NCI-H1417 treated with DMSO at 0.1 percent for 48 hours (cell line): ENCODE data around the gene CPS1.

ENCODE experiments used
- DNase-seq: peaks from one replicate; lab custom pipeline; 2025; lab: John Stamatoyannopoulos, UW

Gene CPS1

DNA sequence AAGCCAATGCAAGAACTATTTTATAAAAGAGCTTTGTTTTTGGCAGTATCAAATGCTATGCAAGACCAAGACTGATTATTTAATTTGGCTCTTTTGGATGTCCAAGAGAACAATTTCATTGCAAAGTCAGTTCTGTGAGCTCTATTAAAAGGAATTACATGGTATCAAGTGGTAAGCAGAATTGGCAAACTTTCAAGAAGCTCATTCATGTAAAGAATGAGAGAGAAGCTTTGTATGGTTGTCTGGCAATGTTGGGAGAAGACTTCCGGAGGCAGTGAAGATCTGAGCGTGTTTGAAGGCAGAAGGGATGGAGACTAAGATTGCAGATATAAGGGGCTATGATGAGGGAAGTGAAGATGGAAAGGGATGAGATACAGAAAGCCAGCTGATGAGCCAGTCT lies 49.6 kb downstream of the CPS1 start:
- DNase-seq, result no peak

DNA sequence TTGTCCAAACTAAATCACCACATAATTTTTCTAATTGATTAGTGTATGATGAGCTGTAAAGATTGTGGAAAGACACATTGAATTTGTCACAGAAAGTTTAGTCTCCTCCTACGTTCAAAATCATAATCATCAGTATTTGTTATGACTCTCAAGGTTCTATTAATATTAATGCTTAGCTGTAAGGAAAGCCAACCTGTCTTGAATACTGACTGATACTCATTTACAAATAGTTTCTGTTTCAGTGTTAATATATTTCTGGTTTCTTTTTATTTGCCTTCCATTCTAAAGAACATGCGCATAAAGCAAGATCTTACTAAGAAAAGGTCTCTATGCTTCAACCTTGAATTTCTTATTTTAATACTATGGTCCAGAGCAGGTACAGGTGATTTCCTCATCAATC lies 55.1 kb downstream of the CPS1 start:
- no peak for DNase-seq

GRCh38 chr2:210616074-210616473 lies 59.7 kb downstream of the CPS1 start:
- no peak for DNase-seq

DNA sequence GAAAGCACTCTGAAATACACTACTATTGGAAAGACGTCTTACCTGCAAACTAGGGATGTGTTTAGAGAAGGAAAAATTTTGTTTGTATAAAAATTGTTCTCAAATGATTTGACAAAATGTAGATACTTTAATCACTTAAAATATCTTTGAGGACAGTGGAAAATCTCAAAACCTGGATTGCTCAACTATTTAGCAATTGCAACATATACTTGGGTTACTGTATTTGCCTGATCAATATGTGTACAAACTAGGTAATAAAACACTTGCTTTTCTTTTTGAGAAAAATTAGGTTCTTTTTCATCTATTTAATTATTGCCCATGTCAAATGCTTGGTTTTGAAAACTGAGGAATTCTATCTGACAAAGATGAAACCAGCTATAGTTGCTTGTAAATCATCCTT lies 60.9 kb downstream of the CPS1 start:
- DNase-seq, result no peak

DNA sequence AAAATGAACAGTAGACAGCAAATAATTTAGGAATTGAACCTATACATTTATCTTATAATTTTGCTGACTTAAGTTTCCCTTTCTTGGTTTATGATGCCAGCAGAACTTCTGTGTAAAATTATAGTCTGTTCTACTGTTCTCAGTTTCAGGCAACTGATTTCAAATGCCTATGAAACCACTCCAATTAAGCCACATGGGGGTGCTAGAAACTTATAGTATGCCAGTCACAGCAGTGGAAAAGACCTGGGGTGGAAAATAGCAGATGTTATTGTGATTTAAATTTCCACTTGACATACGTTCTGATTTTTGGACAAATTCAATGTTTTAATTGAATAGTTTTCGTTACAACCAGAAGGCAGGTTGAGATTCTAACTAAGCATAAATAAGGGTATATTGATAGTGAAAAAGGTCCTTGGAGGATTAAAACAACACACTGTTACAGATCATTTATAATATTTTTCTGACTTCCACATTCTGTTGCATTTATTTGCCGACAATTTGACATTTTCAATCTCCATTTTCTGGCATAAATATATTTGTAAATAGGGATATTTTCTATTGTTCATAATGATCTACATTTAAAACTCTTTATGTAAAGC lies 61.4 kb downstream of the CPS1 start:
- peak; percentile 37 for DNase-seq

DNA sequence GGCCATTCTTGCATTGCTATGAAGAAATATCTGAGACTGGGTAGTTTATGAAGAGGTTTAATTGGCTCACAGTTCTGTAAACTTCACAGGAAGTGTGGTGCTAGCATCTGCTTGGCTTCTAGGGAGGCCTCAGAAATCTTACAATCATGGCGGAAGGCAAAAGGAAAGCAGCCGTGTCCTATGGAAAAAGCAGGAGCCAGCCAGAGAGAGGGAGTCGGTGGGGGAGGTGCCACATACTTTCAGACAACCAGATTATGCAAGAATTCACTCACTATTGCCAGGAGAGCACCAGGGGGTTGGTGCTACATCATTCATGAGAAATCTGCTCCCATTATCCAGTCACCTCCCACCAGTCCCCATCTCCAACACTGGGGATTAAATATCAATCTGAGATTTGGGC lies 64.1 kb downstream of the CPS1 start:
- no peak for DNase-seq

DNA sequence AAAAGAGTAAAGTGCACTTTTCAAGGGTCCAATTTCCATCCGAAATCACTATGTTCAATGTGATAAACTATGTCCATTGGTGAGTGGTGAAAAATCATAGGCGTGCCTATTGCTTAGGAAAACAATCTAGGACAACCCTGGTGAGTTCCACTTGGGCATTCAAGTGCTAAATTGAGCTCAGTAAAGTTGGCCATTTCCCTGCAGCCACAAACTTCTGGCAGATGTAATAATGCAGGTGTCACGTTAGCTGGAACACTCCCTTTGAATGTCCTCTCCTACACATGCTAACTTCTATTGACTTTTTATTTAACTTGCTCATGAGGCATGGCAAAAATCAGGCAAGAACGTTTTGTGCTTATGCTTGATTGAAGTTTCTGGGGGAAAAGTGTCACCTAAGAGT lies 67.1 kb downstream of the CPS1 start:
- DNase-seq, result no peak

DNA sequence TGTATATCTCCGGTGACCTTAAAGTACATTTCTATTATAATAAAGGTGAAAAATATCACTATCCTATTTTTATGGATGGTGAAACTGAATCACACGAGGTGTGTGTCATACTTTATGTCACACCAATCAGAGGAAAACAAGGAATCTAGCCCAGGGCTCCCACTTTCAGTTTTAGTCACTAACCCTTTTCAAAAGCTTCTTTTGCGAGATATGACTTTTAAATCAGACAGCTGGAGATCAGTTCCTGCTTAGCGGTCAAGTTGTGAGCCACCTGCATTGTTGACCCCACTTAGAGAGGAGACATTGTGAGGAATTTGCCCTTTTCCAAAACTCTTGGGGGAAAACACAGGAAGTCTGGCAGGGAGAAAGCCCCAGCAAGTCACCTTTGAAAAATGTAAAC lies 70.5 kb downstream of the CPS1 start:
- DNase-seq, result no peak

GRCh38 chr2:210630873-210631560 lies 74.6 kb downstream of the CPS1 start:
- peak; percentile 94 for DNase-seq

- DNase-seq, result no peak
Measured at GRCh38 chr2:210633699-210634098, 77.3 kb downstream of the CPS1 start.

- no peak for DNase-seq
Measured at GRCh38 chr2:210635257-210635656, 78.9 kb downstream of the CPS1 start.

DNA sequence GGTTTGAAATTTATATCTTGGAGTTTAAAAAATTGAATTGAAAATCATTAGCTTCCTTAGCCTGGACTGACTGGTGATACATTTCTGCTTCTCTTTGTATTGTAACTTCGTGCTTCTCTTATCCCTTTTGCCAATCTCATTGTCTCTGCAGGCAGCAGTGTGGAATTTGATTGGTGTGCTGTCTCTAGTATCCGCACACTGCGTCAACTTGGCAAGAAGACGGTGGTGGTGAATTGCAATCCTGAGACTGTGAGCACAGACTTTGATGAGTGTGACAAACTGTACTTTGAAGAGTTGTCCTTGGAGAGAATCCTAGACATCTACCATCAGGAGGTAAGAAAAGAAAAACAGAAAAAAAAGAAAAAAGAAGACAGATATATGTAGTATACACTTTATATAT lies 85.9 kb downstream of the CPS1 start:
- DNase-seq, result no peak

GRCh38 chr2:210647151-210647550 lies 90.8 kb downstream of the CPS1 start:
- DNase-seq, result no peak

DNA sequence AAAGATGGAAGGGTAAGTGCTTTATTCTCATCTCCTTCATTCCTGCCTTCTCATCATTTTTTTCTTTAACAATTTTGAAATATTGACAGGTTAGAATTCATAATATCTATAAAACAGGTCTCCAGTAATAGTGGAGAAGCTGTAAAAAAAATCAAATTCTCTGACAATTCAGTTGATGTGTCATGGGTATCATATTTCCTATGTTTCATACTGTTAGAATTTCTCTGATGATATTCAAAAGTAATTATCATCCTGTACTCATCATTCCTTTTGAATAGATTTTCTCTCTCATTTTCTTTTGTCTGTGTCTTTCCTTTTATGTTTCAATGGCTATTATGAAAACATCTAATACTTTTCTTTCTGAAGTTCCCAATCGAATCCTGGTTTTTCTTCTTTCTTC lies 97.7 kb downstream of the CPS1 start:
- DNase-seq, result no peak

DNA sequence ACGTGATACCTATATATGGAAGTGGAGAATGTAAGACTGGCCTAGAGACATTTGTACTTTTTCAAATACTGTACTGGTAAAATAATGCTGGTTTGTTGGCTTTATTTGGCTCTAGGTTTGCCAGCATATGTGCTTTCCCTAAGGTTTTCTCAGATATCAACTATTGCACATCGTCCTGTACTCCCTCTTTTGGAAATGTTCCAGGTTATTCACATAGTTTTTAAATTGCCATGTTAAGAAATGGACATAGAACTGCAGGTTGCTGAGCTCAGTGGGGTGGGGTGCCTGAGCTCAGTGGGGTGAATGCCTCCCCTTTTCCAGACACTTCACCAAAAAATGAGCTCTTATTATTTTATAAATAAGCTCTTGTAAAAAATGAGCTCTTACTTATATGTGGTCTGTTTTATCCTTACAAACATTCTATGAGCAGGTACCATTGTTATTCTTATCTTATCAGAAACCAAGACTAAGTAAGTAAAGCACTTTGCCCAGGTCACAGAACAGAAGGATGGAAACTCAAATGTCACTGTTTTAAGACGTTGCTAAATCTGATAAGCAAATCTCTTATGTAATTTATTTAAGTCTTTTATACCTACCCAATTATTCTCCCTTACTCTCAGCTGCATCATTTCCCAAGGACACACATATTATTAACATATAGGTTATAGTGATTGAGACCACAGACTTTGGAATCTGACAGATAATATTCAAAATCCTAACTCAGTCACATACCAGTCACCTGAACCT lies 99.0 kb downstream of the CPS1 start:
- DNase-seq, result no peak

GRCh38 chr2:210657874-210658273 lies 101.5 kb downstream of the CPS1 start:
- no peak for DNase-seq

DNA sequence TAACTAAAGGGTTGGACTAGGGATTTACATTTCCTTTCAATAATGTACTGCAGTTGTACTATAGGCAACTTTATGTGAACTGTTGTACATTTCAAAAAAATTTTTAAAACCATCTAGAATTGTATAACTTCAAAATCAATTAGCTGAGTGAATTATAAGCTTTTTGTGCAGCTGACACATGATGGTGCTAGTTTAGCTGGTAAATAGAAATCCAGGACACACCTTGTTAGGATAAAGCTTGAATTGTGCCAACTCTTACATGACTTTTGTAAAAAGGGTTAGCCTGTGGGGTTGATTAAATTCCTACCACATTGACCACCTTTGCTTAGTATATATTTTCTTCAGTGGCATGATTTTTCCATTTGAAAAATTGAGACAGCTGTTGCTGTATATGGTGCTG lies 104.4 kb downstream of the CPS1 start:
- DNase-seq, result no peak

GRCh38 chr2:210662560-210662959 lies 106.2 kb downstream of the CPS1 start:
- no peak for DNase-seq

GRCh38 chr2:210663631-210664089 lies 107.3 kb downstream of the CPS1 start:
- DNase-seq, result no peak

DNA sequence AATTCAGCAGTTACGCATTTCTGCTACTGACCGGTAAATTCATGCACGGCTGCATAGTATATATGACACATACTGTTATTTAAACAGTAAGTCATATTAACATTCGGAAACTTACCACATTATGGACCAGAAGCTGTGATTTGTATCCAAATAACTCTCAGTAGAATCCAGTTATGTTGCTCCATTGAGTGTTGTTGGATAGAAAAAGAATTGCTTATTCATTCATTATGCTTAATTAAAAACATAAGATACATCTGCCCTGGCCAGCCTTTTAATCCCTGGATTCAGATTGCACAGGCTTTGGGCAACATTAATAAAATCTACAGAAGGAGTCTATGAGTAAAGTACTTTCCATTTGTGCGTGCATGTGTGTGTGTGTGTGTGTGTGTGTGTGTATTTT lies 111.3 kb downstream of the CPS1 start:
- DNase-seq, result no peak

GRCh38 chr2:210671065-210671464 lies 114.7 kb downstream of the CPS1 start:
- no peak for DNase-seq

DNA sequence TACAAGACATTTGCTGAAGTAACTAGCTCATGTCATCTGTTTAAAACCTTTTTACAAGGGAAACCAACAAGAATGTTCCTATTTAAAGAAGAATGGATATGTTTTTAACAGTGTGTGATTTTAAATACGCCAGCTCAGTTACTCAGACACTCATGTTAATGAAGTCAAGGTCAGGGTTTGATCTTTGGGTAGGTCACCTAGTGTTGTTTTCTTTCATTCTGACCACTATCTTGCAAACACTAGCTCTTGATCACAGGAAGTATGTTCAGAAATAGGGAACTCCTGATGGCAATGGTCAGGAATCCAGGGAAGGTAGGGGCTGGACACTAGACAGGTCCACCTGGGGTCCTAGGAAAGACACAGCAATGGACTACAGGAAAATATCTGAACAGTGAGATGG lies 116.7 kb downstream of the CPS1 start:
- no peak for DNase-seq

DNA sequence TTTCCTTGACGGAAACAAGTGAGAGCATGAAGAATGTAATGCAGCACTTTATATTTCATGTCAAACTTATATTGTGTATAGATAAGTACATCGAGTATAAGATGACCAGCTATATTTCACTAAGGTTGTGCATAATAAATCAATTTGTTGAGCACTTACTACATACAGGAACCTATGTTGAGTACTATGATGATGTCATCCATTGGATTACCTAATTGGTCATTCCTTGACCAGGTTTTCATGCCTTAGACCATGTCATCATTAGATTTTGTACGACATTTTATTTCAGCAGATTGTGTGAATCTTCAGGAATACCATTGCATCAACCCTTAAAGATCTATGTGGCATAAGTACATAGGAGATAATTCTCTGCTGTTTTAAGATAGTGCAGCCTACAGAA lies 119.7 kb downstream of the CPS1 start:
- DNase-seq, result no peak
